Peyer's patch (tissue), 4 donors: Measurements from ENCODE around the gene ERP27.

Experiments
- CTCF ChIP-seq, 6 experiments: fragments of 450-650 bp in 4 of 6; fragments of 200-600 bp in 2 of 6; sonication (generic) in 1 of 6; IDR thresholded peaks; one replicate each; pipeline ENCODE4 v1.5.1; 2017 to 2019; ENCODE audit warnings: antibody characterized with exemption in 6 of 6, mild to moderate bottlenecking in 3 of 6, moderate library complexity in 1 of 6
- POLR2A ChIP-seq, 2 donors: fragments of 450-650 bp; IDR thresholded peaks; one replicate each; pipeline ENCODE4 v1.5.1; 2017; ENCODE audit warnings: antibody characterized with exemption in 2 of 2, mild to moderate bottlenecking in 2 of 2, moderate library complexity in 2 of 2

DNA sequence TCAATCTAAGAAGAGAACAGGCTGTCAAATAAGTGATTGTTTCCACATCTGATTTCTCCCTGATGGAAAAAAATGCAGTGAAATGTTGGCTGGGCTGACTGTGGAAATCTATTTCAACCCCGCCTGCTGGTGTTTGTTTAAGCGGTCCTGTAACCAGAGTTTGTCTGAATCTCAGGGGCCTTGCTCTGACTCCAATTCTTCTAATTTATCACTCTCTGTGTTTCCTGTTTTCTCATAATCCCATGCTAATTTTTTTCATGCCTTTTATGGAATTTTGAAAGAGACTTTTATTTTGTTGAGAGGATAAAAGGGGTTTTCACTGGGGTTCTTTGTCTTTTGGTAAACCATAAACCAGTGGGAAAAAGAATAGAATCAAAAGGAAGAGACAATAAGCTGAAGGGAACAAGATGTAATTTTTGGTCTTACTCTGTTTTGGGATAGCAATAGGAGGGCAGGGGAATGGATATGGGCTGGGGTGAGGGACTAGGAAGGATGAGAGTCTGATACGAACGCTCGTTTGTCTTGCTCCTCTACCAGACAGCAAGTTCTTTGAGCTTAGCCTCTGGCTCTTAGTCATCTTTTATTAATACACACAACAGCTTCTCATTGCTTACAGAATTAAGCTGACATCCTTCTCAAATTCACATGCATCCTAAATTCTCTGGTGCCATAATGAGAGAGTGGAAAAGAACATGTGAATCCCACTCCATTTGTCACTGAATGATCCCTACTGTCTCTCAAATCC, 44.7 kb downstream of the ERP27 start:
- TF ChIP-seq CTCF (IDR thresholded peaks at IDR 0.05) (no peak), POLR2A (IDR thresholded peaks at IDR 0.05) (no peak)
